Peyer's patch (tissue), 4 donors: Measurements from ENCODE around the gene SOX18. TPM values are rescaled to one million over a fixed set of nuclear protein-coding genes. Genes with fewer than 3 reads are reported as not detected.
"Not testable (repeated sequence)": the region's sequence is repeated elsewhere in the genome, so short reads cannot be mapped to it uniquely, and the experiment has no call there.

Experiments used
- DNase-seq, 3 donors: peaks; one replicate each; pipeline ENCODE4 v3.0.0-alpha.2; 2017 to 2019
- H3K27ac ChIP-seq, 4 donors: fragments of 200-600 bp; sonication (generic); one replicate each; pipeline ENCODE4 v1.5.1; 2016 to 2019
- H3K27me3 ChIP-seq, 2 donors: fragments of 200-600 bp; sonication (generic); one replicate each; pipeline ENCODE4 v1.5.1; 2019
- H3K36me3 ChIP-seq, 3 donors: fragments of 200-600 bp; sonication (generic); one replicate each; pipeline ENCODE4 v1.5.1; 2016 to 2019
- H3K4me1 ChIP-seq, 4 donors: fragments of 200-600 bp; sonication (generic); one replicate each; pipeline ENCODE4 v1.5.1; 2016 to 2019
- H3K4me3 ChIP-seq, 4 donors: fragments of 200-600 bp; sonication (generic); 1 replicate in 3 of 4; 2 replicates in 1 of 4; pipeline ENCODE4 v1.5.1; 2016 to 2019; ENCODE audit warnings: mild to moderate bottlenecking in 1 of 4
- H3K9me3 ChIP-seq, 4 donors: fragments of 200-600 bp; sonication (generic); one replicate each; pipeline ENCODE4 v1.5.1; 2016 to 2019; ENCODE audit warnings: mild to moderate bottlenecking in 1 of 4
- POLR2A ChIP-seq, 2 donors: fragments of 450-650 bp; IDR thresholded peaks; one replicate each; pipeline ENCODE4 v1.5.1; 2017; ENCODE audit warnings: antibody characterized with exemption in 2 of 2, mild to moderate bottlenecking in 2 of 2, moderate library complexity in 2 of 2
- total RNA-seq, 4 donors: library from RNA; depleted of rRNA; stranded (reverse); fragments of >200 nt; gene quantifications; one replicate each; pipeline ENCODE4 v1.1.0, GENCODE V29; 2016
- TF ChIP-seq, protein P1 (sequence below), 6 experiments: fragments of 450-650 bp in 4 of 6; fragments of 200-600 bp in 2 of 6; sonication (generic) in 1 of 6; IDR thresholded peaks; one replicate each; pipeline ENCODE4 v1.5.1; 2017 to 2019; ENCODE audit warnings: antibody characterized with exemption in 6 of 6, mild to moderate bottlenecking in 3 of 6, moderate library complexity in 1 of 6

The SOX18 gene
- total RNA-seq, 4 donors from 2014 or later, result 2.8 to 6.6 (median 3.4) TPM; not detected in 1

DNA sequence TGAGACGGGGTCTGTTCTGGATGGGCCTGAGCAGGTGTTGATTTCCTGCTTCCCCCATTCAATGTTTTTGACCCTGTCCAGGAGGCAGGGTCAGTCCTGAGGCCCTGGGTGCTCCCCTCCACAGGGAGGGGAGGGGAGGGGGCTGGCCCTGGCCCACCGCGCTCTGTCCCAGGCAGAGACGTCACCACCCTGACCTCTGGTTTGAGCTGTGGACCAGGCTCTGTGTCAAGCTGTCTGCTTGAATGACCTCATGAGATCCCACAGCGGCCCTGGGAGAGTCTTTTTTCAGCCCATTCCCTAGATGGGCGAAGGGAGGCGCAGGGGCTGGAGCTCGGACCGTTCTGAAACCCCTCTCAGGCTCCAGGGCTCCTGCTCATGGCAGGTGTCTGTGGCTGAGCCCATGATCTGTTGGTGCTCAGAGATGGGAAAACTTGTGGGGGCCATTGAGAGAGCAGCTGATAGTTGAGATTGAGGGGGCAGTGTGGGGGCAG is 43.6 kb upstream of the SOX18 start:
- Histone ChIP-seq H3K36me3 (no peaks in the 10 kb centered on the region), H3K9me3 (no peaks in the 10 kb centered on the region)
- TF ChIP-seq, protein P1, sequence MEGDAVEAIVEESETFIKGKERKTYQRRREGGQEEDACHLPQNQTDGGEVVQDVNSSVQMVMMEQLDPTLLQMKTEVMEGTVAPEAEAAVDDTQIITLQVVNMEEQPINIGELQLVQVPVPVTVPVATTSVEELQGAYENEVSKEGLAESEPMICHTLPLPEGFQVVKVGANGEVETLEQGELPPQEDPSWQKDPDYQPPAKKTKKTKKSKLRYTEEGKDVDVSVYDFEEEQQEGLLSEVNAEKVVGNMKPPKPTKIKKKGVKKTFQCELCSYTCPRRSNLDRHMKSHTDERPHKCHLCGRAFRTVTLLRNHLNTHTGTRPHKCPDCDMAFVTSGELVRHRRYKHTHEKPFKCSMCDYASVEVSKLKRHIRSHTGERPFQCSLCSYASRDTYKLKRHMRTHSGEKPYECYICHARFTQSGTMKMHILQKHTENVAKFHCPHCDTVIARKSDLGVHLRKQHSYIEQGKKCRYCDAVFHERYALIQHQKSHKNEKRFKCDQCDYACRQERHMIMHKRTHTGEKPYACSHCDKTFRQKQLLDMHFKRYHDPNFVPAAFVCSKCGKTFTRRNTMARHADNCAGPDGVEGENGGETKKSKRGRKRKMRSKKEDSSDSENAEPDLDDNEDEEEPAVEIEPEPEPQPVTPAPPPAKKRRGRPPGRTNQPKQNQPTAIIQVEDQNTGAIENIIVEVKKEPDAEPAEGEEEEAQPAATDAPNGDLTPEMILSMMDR (IDR thresholded peaks at IDR 0.05), result no peak
- TF ChIP-seq POLR2A (IDR thresholded peaks at IDR 0.05), result no peak

GRCh38 chr20:64092258-64093012 is 43.0 kb upstream of the SOX18 start:
- Histone ChIP-seq H3K4me3 (no peak overlapping the region), H3K27ac (no peak overlapping the region), H3K4me1 (peaks cover 0 to 4% (median 0%) of the 10 kb centered on the region in 4 donors), H3K27me3 (no peaks in the 10 kb centered on the region), H3K36me3 (no peaks in the 10 kb centered on the region), H3K9me3 (no peaks in the 10 kb centered on the region)
- no peak for DNase-seq
- TF ChIP-seq POLR2A (IDR thresholded peaks at IDR 0.05), result no peak
- TF ChIP-seq, protein P1 (IDR thresholded peaks at IDR 0.05), result no peak

More for the DNA sequence above, 43.6 kb upstream of the SOX18 start:
- H3K27ac ChIP-seq, result no peak overlapping the region
- H3K27me3 ChIP-seq, result no peaks in the 10 kb centered on the region
- DNase-seq, result no peak
- H3K4me1 ChIP-seq, result peaks cover 0 to 4% (median 0%) of the 10 kb centered on the region in 4 donors
- no peak overlapping the region for H3K4me3 ChIP-seq

DNA sequence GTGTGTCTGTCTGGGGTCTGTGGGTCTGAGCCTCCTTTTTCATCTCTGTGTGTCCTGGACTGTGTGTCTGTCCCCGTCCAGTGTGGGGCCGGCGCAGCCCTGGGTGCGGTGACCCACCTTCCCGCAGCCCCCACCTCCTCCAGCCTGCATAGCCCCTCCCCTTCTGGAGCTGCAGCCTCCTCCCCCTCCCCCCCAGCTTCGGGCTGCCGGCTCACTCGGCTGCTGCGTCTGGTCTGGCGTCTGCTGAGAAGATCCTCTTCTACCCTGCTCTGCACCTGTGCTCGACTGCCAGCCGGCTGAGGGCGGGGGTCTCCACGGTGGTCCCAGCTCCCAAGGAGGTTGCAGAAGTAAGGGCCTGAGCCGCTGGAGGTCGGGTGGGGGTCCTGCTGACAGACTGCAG is 42.3 kb upstream of the SOX18 start:
- peaks cover 0 to 4% (median 0%) of the 10 kb centered on the region in 4 donors for H3K4me1 ChIP-seq
- no peaks in the 10 kb centered on the region for H3K36me3 ChIP-seq
- TF ChIP-seq, protein P1 (IDR thresholded peaks at IDR 0.05), result no peak
- TF ChIP-seq POLR2A (IDR thresholded peaks at IDR 0.05), result no peak
- H3K9me3 ChIP-seq, result no peaks in the 10 kb centered on the region
- H3K27me3 ChIP-seq, result no peaks in the 10 kb centered on the region
- DNase-seq, result no peak
- H3K27ac ChIP-seq, result no peak overlapping the region
- no peak overlapping the region for H3K4me3 ChIP-seq

- no peak overlapping the region for H3K4me3 ChIP-seq
- no peak for TF ChIP-seq POLR2A (IDR thresholded peaks at IDR 0.05)
- TF ChIP-seq, protein P1 (IDR thresholded peaks at IDR 0.05), result no peak
- H3K4me1 ChIP-seq, result peaks cover 0 to 4% (median 0%) of the 10 kb centered on the region in 4 donors
- no peak for DNase-seq
- H3K36me3 ChIP-seq, result no peaks in the 10 kb centered on the region
- no peaks in the 10 kb centered on the region for H3K27me3 ChIP-seq
- H3K27ac ChIP-seq, result no peak overlapping the region
- no peaks in the 10 kb centered on the region for H3K9me3 ChIP-seq
These were observed 41.9 kb upstream of the SOX18 start for GRCh38 chr20:64091340-64091739.

GRCh38 chr20:64090165-64090564 is 40.7 kb upstream of the SOX18 start:
- no peak overlapping the region for H3K27ac ChIP-seq
- TF ChIP-seq, protein P1 (IDR thresholded peaks at IDR 0.05), result no peak
- TF ChIP-seq POLR2A (IDR thresholded peaks at IDR 0.05), result no peak
- no peaks in the 10 kb centered on the region for H3K9me3 ChIP-seq
- no peaks in the 10 kb centered on the region for H3K4me1 ChIP-seq
- H3K4me3 ChIP-seq, result no peak overlapping the region
- DNase-seq, result no peak
- no peaks in the 10 kb centered on the region for H3K27me3 ChIP-seq
- no peaks in the 10 kb centered on the region for H3K36me3 ChIP-seq

DNA sequence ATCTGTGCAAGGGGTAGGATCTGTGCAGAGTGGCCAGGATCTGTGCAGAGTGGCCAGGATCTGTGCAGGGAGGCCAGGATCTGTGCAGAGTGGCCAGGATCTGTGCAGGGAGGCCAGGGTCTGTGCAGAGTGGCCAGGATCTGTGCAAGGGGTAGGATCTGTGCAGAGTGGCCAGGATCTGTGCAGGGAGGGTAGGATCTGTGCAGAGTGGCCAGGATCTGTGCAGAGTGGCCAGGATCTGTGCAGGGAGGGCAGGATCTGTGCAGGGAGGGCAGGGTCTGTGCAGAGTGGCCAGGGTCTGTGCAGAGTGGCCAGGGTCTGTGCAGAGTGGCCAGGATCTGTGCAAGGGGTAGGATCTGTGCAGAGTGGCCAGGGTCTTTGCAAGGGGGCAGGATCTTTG is 39.1 kb upstream of the SOX18 start:
- H3K27me3 ChIP-seq, result peaks cover 0 to 13% of the 10 kb centered on the region in 2 donors

DNA sequence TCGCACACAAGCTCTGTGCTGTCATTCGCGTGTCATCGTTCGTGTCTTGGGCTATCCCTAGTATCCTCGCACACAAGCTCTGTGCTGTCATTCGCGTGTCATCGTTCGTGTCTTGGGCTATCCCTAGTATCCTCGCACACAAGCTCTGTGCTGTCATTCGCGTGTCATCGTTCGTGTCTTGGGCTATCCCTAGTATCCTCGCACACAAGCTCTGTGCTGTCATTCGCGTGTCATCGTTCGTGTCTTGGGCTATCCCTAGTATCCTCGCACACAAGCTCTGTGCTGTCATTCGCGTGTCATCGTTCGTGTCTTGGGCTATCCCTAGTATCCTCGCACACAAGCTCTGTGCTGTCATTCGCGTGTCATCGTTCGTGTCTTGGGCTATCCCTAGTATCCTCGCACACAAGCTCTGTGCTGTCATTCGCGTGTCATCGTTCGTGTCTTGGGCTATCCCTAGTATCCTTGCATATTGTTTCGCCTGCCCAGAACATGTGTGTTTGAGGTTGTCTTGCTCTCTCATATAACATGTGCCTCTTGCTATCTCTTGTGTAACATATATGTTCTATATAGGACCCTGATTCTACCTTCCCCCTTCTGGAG is 37.9 kb upstream of the SOX18 start:
- not testable (repeated sequence) for H3K36me3 ChIP-seq, H3K4me3 ChIP-seq, DNase-seq, H3K9me3 ChIP-seq, H3K27ac ChIP-seq
- H3K27me3 ChIP-seq, result peaks cover 0 to 15% of the 10 kb centered on the region in 2 donors
- peaks cover 0 to 20% (median 12%) of the 10 kb centered on the region in 4 donors for H3K4me1 ChIP-seq

More for the DNA sequence above, 39.1 kb upstream of the SOX18 start:
- H3K9me3 ChIP-seq, H3K27ac ChIP-seq, H3K4me3 ChIP-seq, H3K36me3 ChIP-seq, DNase-seq: not testable (repeated sequence)
- peaks cover 0 to 11% (median 6%) of the 10 kb centered on the region in 4 donors for H3K4me1 ChIP-seq
